ENCODE measurements around the gene CCSER1.
"Not testable (repeated sequence)": the region's sequence is repeated elsewhere in the genome, so short reads cannot be mapped to it uniquely, and the experiment has no call there.

The CCSER1 gene

DNA sequence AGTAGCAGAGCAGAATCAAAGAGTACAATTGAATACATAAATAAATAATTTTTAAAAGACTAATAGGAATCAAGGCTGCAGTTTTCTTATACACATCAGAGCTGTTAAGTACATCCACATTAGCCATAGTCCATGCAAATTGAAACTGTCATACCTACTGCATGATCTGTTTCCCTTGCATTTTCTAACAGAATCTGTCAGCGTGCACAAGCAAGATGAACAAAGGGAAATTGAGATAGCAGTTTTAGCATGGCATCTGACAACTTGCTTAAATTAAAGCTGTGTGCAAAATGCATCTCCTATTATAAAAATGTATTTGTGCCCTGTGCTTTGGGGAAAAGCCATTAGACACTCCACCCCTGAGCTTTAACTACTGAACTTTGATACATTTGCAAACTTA, 1473.1 kb downstream of the CCSER1 start:
- Mint-ChIP-seq H3K27ac (no peak overlapping the region), H3K36me3 (ENCODE audit: low read depth) (no peaks in the 10 kb centered on the region), H3K27me3 (ENCODE audit: low read depth) (no peaks in the 10 kb centered on the region), H3K4me1 (ENCODE audit: low read depth) (no peaks in the 10 kb centered on the region), H3K9me3 (no peaks in the 10 kb centered on the region), H3K4me3 (no peak overlapping the region)
- DNase-seq (ENCODE audit: low spot score), result no peak

DNA sequence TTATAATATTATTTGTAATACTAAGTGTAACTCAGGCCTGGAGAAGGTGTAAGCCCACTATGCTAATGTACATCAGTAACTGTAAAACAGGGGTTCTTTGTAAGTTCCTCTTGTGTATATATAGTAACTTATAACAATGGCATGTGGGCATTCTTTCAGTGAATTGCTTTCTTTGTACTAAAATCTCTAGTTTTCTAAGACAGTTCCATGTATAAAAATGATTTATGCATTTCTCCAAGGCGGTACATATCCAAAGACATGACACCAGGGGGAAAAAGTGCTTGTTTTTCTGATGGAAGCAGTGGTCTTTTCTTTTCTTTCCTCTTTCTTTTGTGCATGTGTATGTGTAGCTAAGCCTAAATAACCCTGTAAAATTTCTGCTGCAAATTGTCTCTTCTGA, 1474.2 kb downstream of the CCSER1 start:
- Mint-ChIP-seq H3K27me3 (ENCODE audit: low read depth) (no peaks in the 10 kb centered on the region), H3K27ac (no peak overlapping the region), H3K4me3 (no peak overlapping the region), H3K9me3 (no peaks in the 10 kb centered on the region), H3K4me1 (ENCODE audit: low read depth) (no peaks in the 10 kb centered on the region), H3K36me3 (ENCODE audit: low read depth) (no peaks in the 10 kb centered on the region)
- no peak for DNase-seq (ENCODE audit: low spot score)

DNA sequence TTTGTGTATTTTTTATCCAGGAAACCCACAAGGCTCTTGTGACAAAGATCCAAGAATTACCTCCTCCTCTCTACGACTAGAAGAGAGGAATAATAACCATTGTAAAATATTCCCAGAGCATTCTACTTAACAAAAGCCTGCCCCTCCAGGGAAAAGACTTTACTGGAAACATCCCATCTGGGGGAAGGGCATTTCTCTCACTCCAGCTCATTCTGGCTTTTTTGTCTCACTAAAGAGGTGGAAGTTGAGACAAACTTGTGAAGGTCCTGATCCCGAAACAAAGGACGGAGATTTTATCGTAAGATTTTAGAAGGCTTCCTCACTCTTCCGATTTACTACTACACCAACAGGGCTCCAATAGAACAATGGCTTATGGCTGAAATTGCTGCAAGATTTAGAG, 1484.6 kb downstream of the CCSER1 start:
- Mint-ChIP-seq H3K36me3 (ENCODE audit: low read depth) (no peaks in the 10 kb centered on the region), H3K4me3 (no peak overlapping the region), H3K27ac (no peak overlapping the region), H3K4me1 (ENCODE audit: low read depth) (no peaks in the 10 kb centered on the region), H3K9me3 (peaks cover 14% of the 10 kb centered on the region), H3K27me3 (ENCODE audit: low read depth) (no peaks in the 10 kb centered on the region)
- DNase-seq (ENCODE audit: low spot score), result no peak

DNA sequence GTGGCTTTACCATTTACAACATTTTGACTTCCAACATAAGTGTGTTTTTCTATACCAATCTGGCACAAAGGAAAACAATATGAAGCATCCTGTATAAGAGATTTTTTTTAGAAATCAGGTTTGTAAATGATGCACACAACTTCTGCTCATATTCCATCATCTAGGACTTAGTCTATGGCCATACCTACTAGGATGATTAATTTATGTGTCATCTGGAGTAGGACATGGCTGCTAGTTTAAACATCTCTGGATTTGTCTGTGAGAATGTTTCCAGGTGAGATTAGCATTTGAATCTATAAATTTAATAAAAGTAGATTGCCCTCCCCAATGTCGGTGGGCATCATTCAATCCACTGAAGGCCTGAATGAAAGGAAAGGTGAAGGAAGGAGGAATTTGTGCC, 1493.8 kb downstream of the CCSER1 start:
- Mint-ChIP-seq H3K27me3 (ENCODE audit: low read depth) (no peaks in the 10 kb centered on the region), H3K4me1 (ENCODE audit: low read depth) (no peaks in the 10 kb centered on the region), H3K9me3 (peaks cover 27% of the 10 kb centered on the region), H3K4me3 (no peak overlapping the region), H3K36me3 (ENCODE audit: low read depth) (no peaks in the 10 kb centered on the region), H3K27ac (no peak overlapping the region)
- DNase-seq (ENCODE audit: low spot score), result no peak

DNA sequence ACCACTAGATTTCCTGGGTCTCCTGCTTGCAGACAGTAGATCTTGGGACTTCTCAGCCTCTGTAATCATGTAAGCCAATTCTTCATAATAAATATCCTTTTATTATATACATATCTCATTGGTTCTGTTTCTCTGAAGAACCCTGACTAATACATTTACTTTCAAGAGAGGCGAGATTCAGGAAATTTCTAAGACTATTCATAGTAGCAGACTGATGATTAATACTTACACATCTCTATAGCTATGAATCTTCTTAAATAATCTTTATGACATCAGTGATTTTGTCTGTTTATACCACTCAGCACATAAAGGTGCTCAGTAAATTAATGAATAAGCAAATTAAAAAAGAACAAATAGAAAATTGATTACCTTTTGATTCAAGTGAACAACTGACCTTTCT, 1494.3 kb downstream of the CCSER1 start:
- Mint-ChIP-seq H3K4me3 (no peak overlapping the region), H3K4me1 (ENCODE audit: low read depth) (no peaks in the 10 kb centered on the region), H3K36me3 (ENCODE audit: low read depth) (no peaks in the 10 kb centered on the region), H3K27ac (no peak overlapping the region), H3K27me3 (ENCODE audit: low read depth) (no peaks in the 10 kb centered on the region), H3K9me3 (peaks cover 27% of the 10 kb centered on the region)
- DNase-seq (ENCODE audit: low spot score), result no peak

DNA sequence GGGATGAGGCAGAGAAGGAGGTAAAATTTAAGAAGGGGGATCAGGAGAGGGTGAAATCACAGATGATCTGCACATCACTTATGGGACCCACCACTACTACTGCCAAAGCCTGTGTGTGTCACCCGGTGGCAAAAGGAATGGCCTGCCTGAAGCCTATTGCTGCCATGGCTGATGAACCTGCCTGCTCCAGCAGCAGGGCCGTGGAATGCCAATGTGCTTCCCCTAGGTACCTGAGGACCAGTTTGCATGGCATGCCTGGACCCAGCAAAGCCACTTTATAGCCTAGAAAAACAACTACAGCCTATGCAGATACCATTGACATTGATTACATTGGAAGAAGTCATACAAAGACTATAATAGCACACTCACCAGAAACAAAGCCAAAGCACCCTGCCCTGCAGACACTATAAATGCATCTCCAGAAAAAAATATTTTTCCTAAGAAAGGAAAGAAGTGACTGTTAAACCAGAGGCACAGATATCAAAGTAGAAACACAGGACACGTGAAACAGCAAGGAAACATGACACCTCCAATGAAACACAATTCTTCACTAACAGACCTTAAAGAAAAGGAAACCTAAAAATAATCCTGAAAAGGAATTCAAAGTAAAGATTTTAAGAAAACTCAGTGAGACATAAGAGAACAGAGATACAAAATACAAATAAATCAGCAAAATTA, 1495.9 kb downstream of the CCSER1 start:
- H3K27me3 Mint-ChIP-seq (ENCODE audit: low read depth), result no peaks in the 10 kb centered on the region
- no peaks in the 10 kb centered on the region for H3K36me3 Mint-ChIP-seq (ENCODE audit: low read depth)
- H3K4me3 Mint-ChIP-seq, result no peak overlapping the region
- peaks cover 41% of the 10 kb centered on the region for H3K9me3 Mint-ChIP-seq
- no peaks in the 10 kb centered on the region for H3K4me1 Mint-ChIP-seq (ENCODE audit: low read depth)
- no peak for DNase-seq (ENCODE audit: low spot score)
- no peak overlapping the region for H3K27ac Mint-ChIP-seq

DNA sequence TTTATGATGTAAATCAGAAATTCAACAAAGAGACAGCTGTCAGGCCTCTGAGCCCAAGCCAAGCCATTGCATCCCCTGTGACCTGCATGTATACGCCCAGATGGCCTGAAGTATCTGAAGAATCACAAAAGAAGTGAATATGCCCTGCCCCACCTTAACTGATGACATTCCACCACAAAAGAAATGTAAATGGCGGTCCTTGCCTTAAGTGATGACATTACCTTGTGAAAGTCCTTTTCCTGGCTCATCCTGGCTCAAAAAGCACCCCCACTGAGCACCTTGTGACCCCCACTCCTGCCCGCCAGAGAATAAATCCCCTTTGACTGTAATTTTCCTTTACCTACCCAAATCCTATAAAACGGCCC, 1496.4 kb downstream of the CCSER1 start:
- H3K27ac Mint-ChIP-seq; H3K4me3 Mint-ChIP-seq; H3K36me3 Mint-ChIP-seq (ENCODE audit: low read depth); H3K4me1 Mint-ChIP-seq (ENCODE audit: low read depth); H3K27me3 Mint-ChIP-seq (ENCODE audit: low read depth); DNase-seq (ENCODE audit: low spot score): not testable (repeated sequence)
- peaks cover 40% of the 10 kb centered on the region for H3K9me3 Mint-ChIP-seq

DNA sequence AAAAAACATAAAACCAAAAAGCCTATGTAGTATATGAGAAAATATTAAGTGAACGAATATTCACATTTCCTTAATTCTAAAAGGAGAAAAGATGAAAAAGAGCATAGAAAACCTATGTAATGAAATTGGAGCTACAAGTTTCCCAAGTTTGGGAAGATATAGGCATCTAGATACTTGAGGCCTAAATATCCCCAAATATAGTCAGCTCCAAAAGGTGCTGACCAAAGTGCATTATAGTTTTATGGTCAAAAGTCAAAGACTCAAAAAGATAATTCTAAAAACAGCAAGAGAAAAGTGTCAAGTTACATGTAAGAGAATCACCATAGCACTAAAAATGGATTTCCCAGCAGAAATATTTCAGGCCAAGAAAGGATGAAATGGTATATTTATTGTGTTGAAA, 1502.9 kb downstream of the CCSER1 start:
- H3K9me3 Mint-ChIP-seq, result peaks cover 48% of the 10 kb centered on the region
- no peaks in the 10 kb centered on the region for H3K27me3 Mint-ChIP-seq (ENCODE audit: low read depth)
- H3K4me1 Mint-ChIP-seq (ENCODE audit: low read depth), result no peaks in the 10 kb centered on the region
- no peaks in the 10 kb centered on the region for H3K36me3 Mint-ChIP-seq (ENCODE audit: low read depth)
- H3K27ac Mint-ChIP-seq, result no peak overlapping the region
- DNase-seq (ENCODE audit: low spot score), result no peak
- no peak overlapping the region for H3K4me3 Mint-ChIP-seq

DNA sequence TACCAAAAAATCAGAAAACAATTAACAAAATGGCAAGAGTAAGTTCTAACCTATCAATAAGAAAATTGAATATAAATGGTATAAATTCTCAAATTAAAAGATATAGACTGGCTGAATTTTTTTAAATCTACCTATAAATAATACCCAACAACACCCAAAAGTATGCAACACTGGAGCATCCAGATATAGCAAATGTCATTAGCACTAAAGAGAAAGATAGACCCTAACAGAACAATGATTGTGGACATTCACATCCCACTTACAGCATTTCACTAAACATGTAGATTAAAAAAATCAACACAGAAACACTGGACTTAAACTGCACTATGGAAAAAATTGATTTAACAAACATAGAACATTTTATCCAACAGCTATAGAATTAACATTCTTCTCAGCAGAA, 1503.6 kb downstream of the CCSER1 start:
- H3K27ac Mint-ChIP-seq, result no peak overlapping the region
- H3K4me1 Mint-ChIP-seq (ENCODE audit: low read depth), result no peaks in the 10 kb centered on the region
- H3K27me3 Mint-ChIP-seq (ENCODE audit: low read depth), result no peaks in the 10 kb centered on the region
- H3K36me3 Mint-ChIP-seq (ENCODE audit: low read depth), result no peaks in the 10 kb centered on the region
- no peak for DNase-seq (ENCODE audit: low spot score)
- no peak overlapping the region for H3K4me3 Mint-ChIP-seq
- peaks cover 46% of the 10 kb centered on the region for H3K9me3 Mint-ChIP-seq

DNA sequence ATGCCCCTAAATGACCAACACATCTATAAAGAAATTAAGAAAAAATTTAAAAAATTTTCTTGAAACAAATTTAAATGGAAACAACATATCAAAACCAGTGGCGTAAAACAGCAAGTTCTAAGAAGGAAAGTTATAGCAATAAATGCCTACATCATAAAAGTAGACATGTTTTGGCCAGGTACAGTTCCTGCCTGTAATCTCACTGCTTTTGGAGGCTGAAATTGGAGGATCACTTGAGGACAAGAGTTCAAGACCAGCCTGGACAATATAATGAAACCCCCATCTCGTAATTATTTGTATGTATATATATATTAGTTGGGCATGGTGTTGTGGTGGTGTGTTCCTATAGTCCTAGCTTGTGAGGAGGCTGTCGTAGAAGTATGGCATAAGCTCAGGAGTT, 1504.1 kb downstream of the CCSER1 start:
- Mint-ChIP-seq H3K27ac (no peak overlapping the region), H3K4me1 (ENCODE audit: low read depth) (no peaks in the 10 kb centered on the region), H3K36me3 (ENCODE audit: low read depth) (no peaks in the 10 kb centered on the region), H3K9me3 (peaks cover 51% of the 10 kb centered on the region), H3K4me3 (no peak overlapping the region), H3K27me3 (ENCODE audit: low read depth) (no peaks in the 10 kb centered on the region)
- no peak for DNase-seq (ENCODE audit: low spot score)

DNA sequence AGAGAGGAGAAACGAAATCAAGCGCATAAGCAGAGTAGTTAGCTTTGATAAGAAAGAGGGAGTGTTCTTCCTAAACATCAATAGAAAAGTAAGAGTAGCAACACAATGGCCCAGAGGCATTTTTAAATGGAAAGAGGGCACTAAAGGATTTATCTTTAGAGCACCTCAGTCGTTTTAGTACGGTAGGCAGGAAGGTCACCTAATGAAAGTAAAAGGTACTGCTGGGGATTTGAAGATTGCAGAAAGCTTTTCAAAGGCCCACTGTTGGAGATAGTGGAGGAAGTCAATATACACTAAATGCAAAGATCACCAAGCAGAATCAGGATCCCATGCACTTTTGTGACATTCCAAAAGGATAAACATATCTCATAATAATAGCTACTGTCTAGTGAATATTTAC, 1508.9 kb downstream of the CCSER1 start:
- Mint-ChIP-seq H3K9me3 (peaks cover 25% of the 10 kb centered on the region), H3K36me3 (ENCODE audit: low read depth) (no peaks in the 10 kb centered on the region), H3K27me3 (ENCODE audit: low read depth) (no peaks in the 10 kb centered on the region), H3K27ac (no peak overlapping the region), H3K4me1 (ENCODE audit: low read depth) (no peaks in the 10 kb centered on the region), H3K4me3 (no peak overlapping the region)
- DNase-seq (ENCODE audit: low spot score), result no peak
